Measurements from ENCODE around the gene GNG14.

- TF ChIP-seq CTCF (IDR thresholded peaks at IDR 0.05) = no peak
- TF ChIP-seq POLR2A (IDR thresholded peaks at IDR 0.05; ENCODE audit: low read depth) = no peak
- no peak for TF ChIP-seq EP300 (IDR thresholded peaks at IDR 0.05)
- TF ChIP-seq POLR2AphosphoS5 (IDR thresholded peaks at IDR 0.05) = no peak
Observed at GRCh38 chr19:12657966-12658365, 29.8 kb upstream of the GNG14 start.

Data from esophagus muscularis mucosa (tissue), 4 donors.